ENCODE results near the gene PODXL.

The PODXL gene

DNA sequence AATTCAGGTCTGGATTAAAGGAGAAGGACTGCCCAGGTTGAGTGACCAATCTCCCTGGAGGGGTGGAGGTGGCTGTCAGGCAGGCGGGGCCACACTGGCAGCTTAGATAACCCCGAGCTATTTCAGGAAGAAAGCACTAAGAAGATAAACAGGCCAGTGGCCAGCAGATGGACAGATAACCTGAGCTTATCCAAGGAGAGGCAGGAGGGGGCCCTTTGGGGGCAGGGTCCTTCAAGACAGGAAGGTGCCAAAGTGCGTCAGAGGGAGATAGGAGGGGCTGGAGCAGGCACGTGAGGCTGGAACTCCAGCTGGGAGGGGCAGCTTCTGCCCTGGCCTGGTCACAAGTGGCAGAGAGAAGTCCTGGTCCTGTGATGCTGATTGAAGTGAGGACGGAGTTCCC, 29.8 kb upstream of the PODXL start:
- no peak overlapping the region for H3K4me3 ChIP-seq (replicated peaks; ENCODE audit: low read depth, low read length)
- TF ChIP-seq, protein P1, sequence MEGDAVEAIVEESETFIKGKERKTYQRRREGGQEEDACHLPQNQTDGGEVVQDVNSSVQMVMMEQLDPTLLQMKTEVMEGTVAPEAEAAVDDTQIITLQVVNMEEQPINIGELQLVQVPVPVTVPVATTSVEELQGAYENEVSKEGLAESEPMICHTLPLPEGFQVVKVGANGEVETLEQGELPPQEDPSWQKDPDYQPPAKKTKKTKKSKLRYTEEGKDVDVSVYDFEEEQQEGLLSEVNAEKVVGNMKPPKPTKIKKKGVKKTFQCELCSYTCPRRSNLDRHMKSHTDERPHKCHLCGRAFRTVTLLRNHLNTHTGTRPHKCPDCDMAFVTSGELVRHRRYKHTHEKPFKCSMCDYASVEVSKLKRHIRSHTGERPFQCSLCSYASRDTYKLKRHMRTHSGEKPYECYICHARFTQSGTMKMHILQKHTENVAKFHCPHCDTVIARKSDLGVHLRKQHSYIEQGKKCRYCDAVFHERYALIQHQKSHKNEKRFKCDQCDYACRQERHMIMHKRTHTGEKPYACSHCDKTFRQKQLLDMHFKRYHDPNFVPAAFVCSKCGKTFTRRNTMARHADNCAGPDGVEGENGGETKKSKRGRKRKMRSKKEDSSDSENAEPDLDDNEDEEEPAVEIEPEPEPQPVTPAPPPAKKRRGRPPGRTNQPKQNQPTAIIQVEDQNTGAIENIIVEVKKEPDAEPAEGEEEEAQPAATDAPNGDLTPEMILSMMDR (IDR thresholded peaks at IDR 0.05; ENCODE audit: low read depth, low read length, missing control alignments) = no peak
- DNase-seq (ENCODE audit: extremely low read depth, low read depth) = no peak

DNA sequence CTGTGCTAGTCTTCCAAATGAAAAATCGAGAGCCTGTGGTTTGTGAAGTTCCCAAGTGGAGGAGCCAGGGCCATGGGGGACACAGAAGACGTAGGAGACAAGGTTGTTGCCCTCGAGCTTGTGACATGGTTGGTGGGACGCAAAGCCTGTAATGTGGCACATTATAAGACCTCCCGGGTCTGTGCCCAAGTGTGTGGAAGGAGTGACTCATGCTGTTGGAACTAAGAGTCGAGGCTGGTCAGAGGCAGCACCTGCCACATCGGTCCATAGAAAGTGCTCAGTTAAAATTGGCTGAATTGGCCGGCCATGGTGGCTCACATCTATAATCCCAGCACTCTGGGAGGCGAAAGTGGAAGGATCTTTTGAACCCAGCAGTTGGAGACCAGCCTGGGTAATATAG, 27.0 kb upstream of the PODXL start:
- DNase-seq (ENCODE audit: extremely low read depth, low read depth) = no peak
- no peak overlapping the region for H3K4me3 ChIP-seq (replicated peaks; ENCODE audit: low read depth, low read length)
- TF ChIP-seq, protein P1 (IDR thresholded peaks at IDR 0.05; ENCODE audit: low read depth, low read length, missing control alignments) = no peak

DNA sequence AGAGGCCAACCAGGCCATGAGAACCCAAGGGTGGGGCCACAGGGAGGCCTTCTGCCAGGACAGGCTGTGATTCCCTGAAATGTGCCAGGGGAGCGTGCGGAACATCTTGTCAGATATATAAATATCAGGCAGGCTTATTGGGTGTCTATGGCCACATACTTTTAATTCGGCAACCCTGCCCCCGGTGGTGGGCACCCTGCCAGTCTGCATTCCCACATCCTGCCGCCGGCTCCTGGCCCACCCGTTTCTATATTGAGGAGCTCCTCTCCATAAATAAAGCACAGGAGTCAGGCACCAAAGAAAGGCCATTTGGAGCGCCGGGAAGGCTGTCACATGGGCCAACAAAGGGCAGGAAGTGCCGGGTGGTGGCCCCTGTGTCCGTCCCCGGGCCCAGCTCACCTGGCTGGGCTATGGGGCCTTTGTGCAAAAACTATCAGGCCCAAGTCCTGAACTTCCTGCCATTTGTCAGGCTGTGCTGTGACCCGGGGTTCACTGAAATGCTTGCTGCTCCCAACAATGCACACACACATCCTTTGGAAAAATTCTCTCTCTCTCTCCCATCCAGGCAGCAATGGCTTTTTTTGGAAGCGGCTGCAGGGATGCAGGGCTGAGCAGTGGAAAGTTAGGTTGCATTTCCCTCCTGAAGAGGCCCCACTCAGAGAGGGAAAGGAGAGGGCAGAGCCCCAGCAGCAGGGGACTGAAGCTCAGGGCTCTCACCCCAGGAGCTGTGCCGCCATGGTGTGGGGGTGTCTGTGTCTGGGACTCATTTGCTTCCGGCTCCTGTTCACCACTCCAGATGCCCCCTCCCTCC, 25.0 kb upstream of the PODXL start:
- no peak for DNase-seq (ENCODE audit: extremely low read depth, low read depth)
- no peak overlapping the region for H3K4me3 ChIP-seq (replicated peaks; ENCODE audit: low read depth, low read length)
- TF ChIP-seq, protein P1 (IDR thresholded peaks at IDR 0.05; ENCODE audit: low read depth, low read length, missing control alignments) = peak; percentile 7

DNA sequence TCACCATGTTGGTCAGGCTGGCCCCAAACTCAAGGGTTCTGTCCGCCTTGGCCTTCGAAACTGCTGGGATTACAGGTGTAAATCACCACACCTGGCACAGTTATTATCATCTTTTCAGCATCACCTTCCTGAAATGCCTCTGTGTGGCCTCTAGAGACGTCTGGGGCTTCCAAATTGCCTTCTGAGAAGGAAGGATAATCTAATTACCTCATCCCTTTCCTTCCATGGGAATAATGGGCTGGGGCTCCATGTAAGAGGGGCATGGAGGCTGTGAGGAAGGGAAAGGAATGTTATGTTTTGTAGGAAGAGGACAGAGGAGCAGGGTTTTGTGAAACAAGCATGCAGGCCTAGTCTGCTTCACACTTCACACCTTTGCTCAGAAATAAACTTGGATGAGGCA, 22.2 kb upstream of the PODXL start:
- DNase-seq (ENCODE audit: extremely low read depth, low read depth) = no peak
- no peak overlapping the region for H3K4me3 ChIP-seq (replicated peaks; ENCODE audit: low read depth, low read length)
- TF ChIP-seq, protein P1 (IDR thresholded peaks at IDR 0.05; ENCODE audit: low read depth, low read length, missing control alignments) = no peak

DNA sequence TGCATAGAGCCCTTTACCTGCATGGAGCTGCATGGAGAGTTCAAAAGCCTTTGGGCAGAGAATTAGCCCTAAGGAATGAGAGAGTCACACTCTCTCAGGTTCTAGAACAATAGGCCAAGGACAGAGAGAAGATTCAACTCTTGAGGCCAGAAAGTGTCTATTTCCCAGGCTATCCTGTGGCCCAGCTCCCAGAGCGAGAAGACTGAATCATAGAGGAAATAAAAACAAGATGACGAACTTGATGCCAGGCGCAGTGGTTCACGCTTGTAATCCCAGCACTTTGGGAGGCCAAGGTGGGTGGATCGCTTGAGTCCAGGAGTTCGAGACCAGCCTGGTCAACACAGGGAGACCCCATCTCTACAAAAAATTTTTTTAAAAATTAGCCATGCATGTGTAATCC, 18.3 kb upstream of the PODXL start:
- no peak overlapping the region for H3K4me3 ChIP-seq (replicated peaks; ENCODE audit: low read depth, low read length)
- TF ChIP-seq, protein P1 (IDR thresholded peaks at IDR 0.05; ENCODE audit: low read depth, low read length, missing control alignments) = no peak
- no peak for DNase-seq (ENCODE audit: extremely low read depth, low read depth)

DNA sequence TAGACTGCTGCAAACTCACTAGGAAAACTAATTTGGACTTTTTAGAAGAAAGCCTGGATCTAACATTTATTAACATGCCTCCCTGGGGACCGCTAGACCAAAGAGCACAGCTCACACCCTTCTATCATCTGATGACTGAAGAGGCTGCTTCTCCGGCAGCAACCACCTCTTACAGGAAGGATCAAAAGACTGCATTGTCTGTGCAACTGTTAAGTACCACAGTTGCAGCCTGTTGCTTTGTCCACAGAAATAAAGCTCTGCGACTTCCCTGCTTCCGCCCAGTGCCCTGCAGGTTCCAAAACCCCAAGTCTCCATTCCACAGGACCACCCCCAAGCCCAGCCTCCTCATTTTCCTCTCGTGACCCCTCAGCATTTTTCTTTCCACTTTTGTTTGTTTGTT, 14.0 kb upstream of the PODXL start:
- no peak for DNase-seq (ENCODE audit: extremely low read depth, low read depth)
- TF ChIP-seq, protein P1 (IDR thresholded peaks at IDR 0.05; ENCODE audit: low read depth, low read length, missing control alignments) = no peak
- no peak overlapping the region for H3K4me3 ChIP-seq (replicated peaks; ENCODE audit: low read depth, low read length)

DNA sequence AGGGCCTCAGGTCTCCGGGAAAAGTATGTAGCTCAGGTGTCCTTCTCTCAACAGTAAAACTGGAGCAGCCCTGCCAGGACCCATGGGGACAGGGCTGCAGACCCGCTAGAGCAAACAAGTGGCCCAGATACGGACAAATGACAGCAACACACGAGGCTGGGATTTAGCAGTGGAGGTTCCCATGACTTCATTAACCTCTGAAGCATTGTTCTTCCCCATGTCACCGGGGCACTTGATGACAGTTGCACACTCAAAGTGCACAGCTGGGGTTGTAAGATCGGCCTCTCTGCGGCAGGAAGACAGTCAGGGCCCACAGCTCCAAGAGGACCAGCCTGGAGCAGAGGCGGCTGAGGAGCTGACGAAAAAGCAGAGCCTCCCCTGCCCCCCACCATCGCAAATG, 12.5 kb upstream of the PODXL start:
- no peak for DNase-seq (ENCODE audit: extremely low read depth, low read depth)
- no peak overlapping the region for H3K4me3 ChIP-seq (replicated peaks; ENCODE audit: low read depth, low read length)
- TF ChIP-seq, protein P1 (IDR thresholded peaks at IDR 0.05; ENCODE audit: low read depth, low read length, missing control alignments) = no peak

Data from HFF-Myc (cell line).